Liver (tissue), 9 donors: Measurements from ENCODE around the gene KLK12. TPM values are rescaled to one million over a fixed set of nuclear protein-coding genes. Genes with fewer than 3 reads are reported as not detected.

Source experiments
- DNase-seq: peaks from one replicate; pipeline ENCODE4 v3.0.0-alpha.2; 2017; ENCODE audit warnings: low spot score
- H3K27ac ChIP-seq, 2 donors: one replicate each; pipeline ENCODE4 v1.7.0; 2013; ENCODE audit warnings: inconsistent platforms in 2 of 2, low read length in 2 of 2, control low read depth in 1 of 2, low read depth in 1 of 2, mild to moderate bottlenecking in 1 of 2
- H3K27me3 ChIP-seq, 4 donors: one replicate each; pipeline versions ENCODE4 v1.6.1 to v1.7.0; 2013; ENCODE audit warnings: low read length in 3 of 4, inconsistent platforms in 1 of 4, mild to moderate bottlenecking in 1 of 4, moderate library complexity in 1 of 4; ENCODE audit not compliant: control insufficient read depth in 4 of 4, insufficient read depth in 4 of 4
- H3K36me3 ChIP-seq, 4 donors: one replicate each; pipeline versions ENCODE4 v1.6.1 to v1.7.0; 2013; ENCODE audit warnings: low read length in 3 of 4, mild to moderate bottlenecking in 3 of 4, low read depth in 1 of 4, moderate library complexity in 1 of 4; ENCODE audit not compliant: control insufficient read depth in 4 of 4, insufficient read depth in 3 of 4
- H3K4me1 ChIP-seq, 4 donors: one replicate each; pipeline versions ENCODE4 v1.6.1 to v1.7.0; 2013; ENCODE audit warnings: low read length in 3 of 4, mild to moderate bottlenecking in 3 of 4, moderate library complexity in 1 of 4; ENCODE audit not compliant: control insufficient read depth in 4 of 4, insufficient read depth in 4 of 4
- H3K4me3 ChIP-seq, 3 donors: one replicate each; pipeline versions ENCODE4 v1.6.1 to v1.7.0; 2013; ENCODE audit warnings: low read length in 3 of 3, control low read depth in 1 of 3, low read depth in 1 of 3, mild to moderate bottlenecking in 1 of 3
- H3K9ac ChIP-seq, 2 donors: one replicate each; pipeline ENCODE4 v1.7.0; 2013; ENCODE audit warnings: low read length in 2 of 2, mild to moderate bottlenecking in 2 of 2, moderate library complexity in 2 of 2, control low read depth in 1 of 2, low read depth in 1 of 2
- H3K9me3 ChIP-seq, 4 donors: one replicate each; pipeline versions ENCODE4 v1.6.1 to v1.7.0; 2013; ENCODE audit warnings: low read length in 3 of 4; ENCODE audit not compliant: control insufficient read depth in 4 of 4
- FOXA1 ChIP-seq: IDR thresholded peaks from 2 replicates; pipeline ENCODE4 v1.6.1; 2016; ENCODE audit warnings: antibody characterized with exemption
- FOXA2 ChIP-seq: IDR thresholded peaks from 2 replicates; pipeline ENCODE4 v1.6.1; 2016; ENCODE audit warnings: antibody characterized with exemption
- GABPA ChIP-seq, 2 donors: IDR thresholded peaks in 1 of 2; conservative IDR thresholded peaks in 1 of 2; 2 replicates each; pipeline ENCODE4 v1.6.1; 2016; ENCODE audit warnings: antibody characterized with exemption in 2 of 2, mild to moderate bottlenecking in 1 of 2, moderate library complexity in 1 of 2
- HNF4A ChIP-seq, 2 donors: conservative IDR thresholded peaks; 2 replicates each; pipeline ENCODE4 v1.6.1; 2016; ENCODE audit warnings: antibody characterized with exemption in 2 of 2, mild to moderate bottlenecking in 2 of 2
- HNF4G ChIP-seq: IDR thresholded peaks from 2 replicates; pipeline ENCODE4 v1.6.1; 2016; ENCODE audit warnings: antibody characterized with exemption
- JUND ChIP-seq, 2 donors: IDR thresholded peaks; 2 replicates each; pipeline ENCODE4 v1.6.1; 2016; ENCODE audit warnings: antibody characterized with exemption in 2 of 2
- NR2F2 ChIP-seq: IDR thresholded peaks from 2 replicates; pipeline ENCODE4 v1.6.1; 2016; ENCODE audit warnings: antibody characterized with exemption
- RAD21 ChIP-seq, 2 donors: IDR thresholded peaks; 2 replicates each; pipeline ENCODE4 v1.6.1; 2016; ENCODE audit warnings: antibody characterized with exemption in 2 of 2, mild to moderate bottlenecking in 2 of 2
- RXRA ChIP-seq, 2 donors: IDR thresholded peaks; 2 replicates each; pipeline ENCODE4 v1.6.1; 2017 to 2018; ENCODE audit warnings: antibody characterized with exemption in 2 of 2, mild to moderate bottlenecking in 1 of 2
- SP1 ChIP-seq: IDR thresholded peaks from 2 replicates; pipeline ENCODE4 v1.6.1; 2018; ENCODE audit warnings: antibody characterized with exemption, mild to moderate bottlenecking
- TAF1 ChIP-seq: conservative IDR thresholded peaks from 2 replicates; pipeline ENCODE4 v1.6.1; 2016; ENCODE audit warnings: antibody characterized with exemption, mild to moderate bottlenecking
- YY1 ChIP-seq: IDR thresholded peaks from 2 replicates; pipeline ENCODE4 v1.6.1; 2016; ENCODE audit warnings: antibody characterized with exemption, mild to moderate bottlenecking
- WGBS: extraction: QIAGEN DNeasy Blood & Tissue Kit; methylation state at CpG from one replicate; pipeline ENCODE4 v1.1.7; 2013; 5-methylcytosine and 5-hydroxymethylcytosine counted together
- polyA plus RNA-seq, 2 donors: library from polyadenylated mRNA; stranded (reverse) in 1 of 2; unstranded in 1 of 2; fragments of 200-250 nt in 1 of 2; fragments of >200 nt in 1 of 2; fragmentation: Nextera tagmentation in 1 of 2; extraction: Ambion mirVana in 1 of 2; gene quantifications; one replicate each; pipeline versions ENCODE4 v1.2.1 to v1.2.3, GENCODE V29; 2013 to 2015
- total RNA-seq, 2 donors: library from RNA; depleted of rRNA; stranded (reverse); fragments of >200 nt; gene quantifications; one replicate each; pipeline ENCODE4 v1.2.3, GENCODE V29; 2014
- TF ChIP-seq, protein P1 (sequence below): IDR thresholded peaks from 2 replicates; pipeline ENCODE4 v1.6.1; 2016; ENCODE audit warnings: antibody characterized with exemption
- TF ChIP-seq, protein P2 (sequence below): IDR thresholded peaks from 2 replicates; pipeline ENCODE4 v1.6.1; 2016; ENCODE audit warnings: antibody characterized with exemption
- TF ChIP-seq, protein P3 (sequence below): IDR thresholded peaks from 2 replicates; pipeline ENCODE4 v1.6.1; 2016; ENCODE audit warnings: antibody characterized with exemption, mild to moderate bottlenecking
- TF ChIP-seq, protein P4 (sequence below): IDR thresholded peaks from 2 replicates; pipeline ENCODE4 v1.6.1; 2016; ENCODE audit warnings: antibody characterized with exemption
- donor health status: healthy.
- donor health status: healthy.
- donor health status: healthy.
- donor health status: healthy.
- donor health status: healthy.

KLK12 gene
- total and polyA plus RNA-seq, 4 donors, result not detected

DNA sequence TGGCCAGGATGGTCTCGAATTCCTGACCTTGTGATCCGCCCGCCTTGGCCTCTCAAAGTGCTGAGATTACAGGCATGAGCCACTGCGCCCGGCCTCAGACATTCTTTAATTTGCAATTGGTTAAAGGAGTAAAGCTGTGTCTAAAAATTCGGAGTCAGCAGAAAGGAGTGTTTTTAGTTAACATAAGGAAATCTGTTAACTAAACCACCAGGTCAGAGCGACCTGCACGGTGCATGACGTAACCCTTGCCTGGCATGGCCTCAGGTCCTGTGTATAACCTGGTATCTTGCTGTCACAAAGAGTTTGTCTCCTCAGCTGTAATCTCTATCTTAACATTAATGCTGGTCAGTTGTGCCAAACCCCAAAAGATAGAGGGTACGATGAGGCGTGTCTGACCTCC, 9.5 kb upstream of the KLK12 start:
- DNase-seq, result no peak
- no peaks in the 10 kb centered on the region for H3K4me1 ChIP-seq
- H3K9me3 ChIP-seq, result peaks cover 0 to 4% (median 0%) of the 10 kb centered on the region in 4 donors
- no peaks in the 10 kb centered on the region for H3K36me3 ChIP-seq
- H3K27me3 ChIP-seq, result no peaks in the 10 kb centered on the region
- TF ChIP-seq TAF1 (no peak), HNF4G (no peak), RXRA (IDR thresholded peaks at IDR 0.05) (no peak), YY1 (no peak), FOXA1 (no peak), HNF4A (conservative IDR thresholded peaks at IDR 0.05) (no peak), JUND (IDR thresholded peaks at IDR 0.05) (no peak), FOXA2 (no peak), RAD21 (IDR thresholded peaks at IDR 0.05) (no peak), NR2F2 (no peak), GABPA (IDR thresholded peaks at IDR 0.05 in 1 of 2, conservative IDR thresholded peaks at IDR 0.05 in 1 of 2) (no peak), SP1 (no peak)
- TF ChIP-seq, protein P1, sequence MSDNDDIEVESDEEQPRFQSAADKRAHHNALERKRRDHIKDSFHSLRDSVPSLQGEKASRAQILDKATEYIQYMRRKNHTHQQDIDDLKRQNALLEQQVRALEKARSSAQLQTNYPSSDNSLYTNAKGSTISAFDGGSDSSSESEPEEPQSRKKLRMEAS, result no peak
- TF ChIP-seq, protein P2, sequence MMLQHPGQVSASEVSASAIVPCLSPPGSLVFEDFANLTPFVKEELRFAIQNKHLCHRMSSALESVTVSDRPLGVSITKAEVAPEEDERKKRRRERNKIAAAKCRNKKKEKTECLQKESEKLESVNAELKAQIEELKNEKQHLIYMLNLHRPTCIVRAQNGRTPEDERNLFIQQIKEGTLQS, result no peak
- TF ChIP-seq, protein P3, sequence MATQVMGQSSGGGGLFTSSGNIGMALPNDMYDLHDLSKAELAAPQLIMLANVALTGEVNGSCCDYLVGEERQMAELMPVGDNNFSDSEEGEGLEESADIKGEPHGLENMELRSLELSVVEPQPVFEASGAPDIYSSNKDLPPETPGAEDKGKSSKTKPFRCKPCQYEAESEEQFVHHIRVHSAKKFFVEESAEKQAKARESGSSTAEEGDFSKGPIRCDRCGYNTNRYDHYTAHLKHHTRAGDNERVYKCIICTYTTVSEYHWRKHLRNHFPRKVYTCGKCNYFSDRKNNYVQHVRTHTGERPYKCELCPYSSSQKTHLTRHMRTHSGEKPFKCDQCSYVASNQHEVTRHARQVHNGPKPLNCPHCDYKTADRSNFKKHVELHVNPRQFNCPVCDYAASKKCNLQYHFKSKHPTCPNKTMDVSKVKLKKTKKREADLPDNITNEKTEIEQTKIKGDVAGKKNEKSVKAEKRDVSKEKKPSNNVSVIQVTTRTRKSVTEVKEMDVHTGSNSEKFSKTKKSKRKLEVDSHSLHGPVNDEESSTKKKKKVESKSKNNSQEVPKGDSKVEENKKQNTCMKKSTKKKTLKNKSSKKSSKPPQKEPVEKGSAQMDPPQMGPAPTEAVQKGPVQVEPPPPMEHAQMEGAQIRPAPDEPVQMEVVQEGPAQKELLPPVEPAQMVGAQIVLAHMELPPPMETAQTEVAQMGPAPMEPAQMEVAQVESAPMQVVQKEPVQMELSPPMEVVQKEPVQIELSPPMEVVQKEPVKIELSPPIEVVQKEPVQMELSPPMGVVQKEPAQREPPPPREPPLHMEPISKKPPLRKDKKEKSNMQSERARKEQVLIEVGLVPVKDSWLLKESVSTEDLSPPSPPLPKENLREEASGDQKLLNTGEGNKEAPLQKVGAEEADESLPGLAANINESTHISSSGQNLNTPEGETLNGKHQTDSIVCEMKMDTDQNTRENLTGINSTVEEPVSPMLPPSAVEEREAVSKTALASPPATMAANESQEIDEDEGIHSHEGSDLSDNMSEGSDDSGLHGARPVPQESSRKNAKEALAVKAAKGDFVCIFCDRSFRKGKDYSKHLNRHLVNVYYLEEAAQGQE, result no peak
- TF ChIP-seq, protein P4, sequence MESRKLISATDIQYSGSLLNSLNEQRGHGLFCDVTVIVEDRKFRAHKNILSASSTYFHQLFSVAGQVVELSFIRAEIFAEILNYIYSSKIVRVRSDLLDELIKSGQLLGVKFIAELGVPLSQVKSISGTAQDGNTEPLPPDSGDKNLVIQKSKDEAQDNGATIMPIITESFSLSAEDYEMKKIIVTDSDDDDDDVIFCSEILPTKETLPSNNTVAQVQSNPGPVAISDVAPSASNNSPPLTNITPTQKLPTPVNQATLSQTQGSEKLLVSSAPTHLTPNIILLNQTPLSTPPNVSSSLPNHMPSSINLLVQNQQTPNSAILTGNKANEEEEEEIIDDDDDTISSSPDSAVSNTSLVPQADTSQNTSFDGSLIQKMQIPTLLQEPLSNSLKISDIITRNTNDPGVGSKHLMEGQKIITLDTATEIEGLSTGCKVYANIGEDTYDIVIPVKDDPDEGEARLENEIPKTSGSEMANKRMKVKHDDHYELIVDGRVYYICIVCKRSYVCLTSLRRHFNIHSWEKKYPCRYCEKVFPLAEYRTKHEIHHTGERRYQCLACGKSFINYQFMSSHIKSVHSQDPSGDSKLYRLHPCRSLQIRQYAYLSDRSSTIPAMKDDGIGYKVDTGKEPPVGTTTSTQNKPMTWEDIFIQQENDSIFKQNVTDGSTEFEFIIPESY, result no peak
- H3K27ac ChIP-seq, result no peak overlapping the region
- H3K4me3 ChIP-seq, result no peak overlapping the region
- no peak overlapping the region for H3K9ac ChIP-seq
- WGBS, result 78% methylated on average over 11 of the region's 11 CpGs

DNA sequence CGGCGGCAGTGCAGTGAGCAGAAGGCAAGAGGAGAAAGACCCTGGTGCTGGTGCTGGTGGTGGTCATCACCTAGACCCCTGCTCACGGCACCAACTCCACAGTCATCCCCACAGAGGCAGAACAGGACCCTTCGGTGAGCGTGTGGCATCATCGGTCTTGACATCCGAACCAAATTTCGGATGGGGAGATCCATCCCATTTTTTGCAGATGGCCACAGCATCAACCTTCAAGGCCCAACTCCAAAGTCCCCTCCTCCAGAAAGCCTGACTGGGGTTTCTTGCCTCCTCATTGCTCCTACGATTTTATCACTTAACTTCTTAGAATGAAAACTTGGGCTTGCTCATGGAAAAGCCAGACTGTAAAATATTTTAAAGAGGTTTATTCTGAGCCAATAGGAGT, 8.7 kb upstream of the KLK12 start:
- Histone ChIP-seq H3K9ac (no peak overlapping the region), H3K36me3 (no peaks in the 10 kb centered on the region), H3K27me3 (no peaks in the 10 kb centered on the region), H3K4me3 (no peak overlapping the region), H3K9me3 (peaks cover 0 to 1% (median 0%) of the 10 kb centered on the region in 4 donors), H3K4me1 (no peaks in the 10 kb centered on the region), H3K27ac (no peak overlapping the region)
- WGBS, result 77% methylated on average over 9 of the region's 9 CpGs
- DNase-seq, result no peak
- TF ChIP-seq TAF1 (no peak), FOXA2 (no peak)
- TF ChIP-seq, protein P3, result no peak
- TF ChIP-seq, protein P1, result no peak
